Femur (tissue), 1 donor: Measurements from ENCODE around the gene ELP4.

Experiments used
- DNase-seq: peaks from one replicate; pipeline ENCODE4 v3.0.0-alpha.2; 2017

ELP4 gene

GRCh38 chr11:31825838-31826484 lies 316.4 kb downstream of the ELP4 start:
- DNase-seq, result peak; percentile 14

GRCh38 chr11:31826536-31827438 lies 317.2 kb downstream of the ELP4 start:
- peak; percentile 10 for DNase-seq

GRCh38 chr11:31827455-31828206 lies 318.1 kb downstream of the ELP4 start:
- peak; percentile 12 for DNase-seq

GRCh38 chr11:31828217-31828616 lies 318.6 kb downstream of the ELP4 start:
- no peak for DNase-seq

GRCh38 chr11:31830406-31830805 lies 320.8 kb downstream of the ELP4 start:
- no peak for DNase-seq

- DNase-seq, result no peak
Observed at GRCh38 chr11:31834237-31834636, 324.7 kb downstream of the ELP4 start.
